ENCODE results near the gene IL6. TPM values are rescaled to one million over a fixed set of nuclear protein-coding genes. Genes with fewer than 3 reads are reported as not detected.

Gene IL6
- total and polyA plus RNA-seq, 2 of the 8 experiments (the other 6 are each of a cell fraction or from before 2014, with no cell fraction given) = 0.12 to 0.41 TPM

GRCh38 chr7:22681312-22681711, 45.7 kb upstream of the IL6 start:
- H4K8ac ChIP-seq (ENCODE audit: extremely low read depth, insufficient read depth, low read length) = no peak overlapping the region
- CTCF ChIA-PET (ENCODE audit: partially characterized antibody) = interaction anchor here (1.3 to 3.2 kb wide), 5 partner anchors 20 to 94 kb away, joined by 4 to 18 read pairs (median 8); partner anchors contain the start of gene IL6
- FAIRE-seq (no peak), DNase-seq (ENCODE audit: low read depth in 1 of 2, low spot score in 2 of 2) (no peak)
- no peaks in the 10 kb centered on the region for H3K27me3 ChIP-seq (replicated peaks in 1 of 4; ENCODE audit: control insufficient read depth in 3 of 4, extremely low read depth in 1 of 4, insufficient read depth in 3 of 4, low read length in 3 of 4)
- no peaks in the 10 kb centered on the region for H4K20me1 ChIP-seq (replicated peaks in 1 of 2; ENCODE audit: control insufficient read depth in 1 of 2, insufficient read depth in 2 of 2, low read length in 2 of 2)
- no peaks in the 10 kb centered on the region; a peak in 1 of 4 replicates for H3K79me2 ChIP-seq (ENCODE audit: control insufficient read depth in 1 of 2, insufficient read depth in 2 of 2, low read length in 2 of 2)
- no peak overlapping the region for H3K14ac ChIP-seq (ENCODE audit: insufficient read length)
- H3K27ac ChIP-seq (ENCODE audit: low read depth, low read length) = no peak overlapping the region
- peak overlapping the region; percentile 73; the same call in 1 of the 2 replicates for H2BK15ac ChIP-seq (ENCODE audit: low read length)
- no peak overlapping the region for H3K4me2 ChIP-seq (ENCODE audit: insufficient read depth in 1 of 2, low read depth in 2 of 2, low read length in 2 of 2)
- no peak overlapping the region for H2BK120ac ChIP-seq (replicated peaks; ENCODE audit: low read depth, low read length)
- peak overlapping the region; percentile 47 for H4K91ac ChIP-seq (replicated peaks; ENCODE audit: insufficient read length, low read length)
- H2BK20ac ChIP-seq (ENCODE audit: low read length) = no peak overlapping the region
- H3K56ac ChIP-seq (replicated peaks; ENCODE audit: insufficient read length, low read depth, low read length) = no peak overlapping the region
- 95% methylated on average over 2 of the region's 2 CpGs; no CpG with 5 or more reads in 1 of the 2 experiments for WGBS, 2 experiments (ENCODE audit: extremely low coverage in 1 of 2, insufficient coverage in 1 of 2, insufficient read length in 1 of 2, insufficient replicate concordance in 2 of 2, low coverage in 1 of 2, low lambda C conversion rate in 2 of 2, missing lambda C conversion rate in 1 of 2)
- H4K5ac ChIP-seq (ENCODE audit: insufficient read length, low read depth, low read length) = no peak overlapping the region
- H3K79me1 ChIP-seq (ENCODE audit: low read depth, low read length) = no peaks in the 10 kb centered on the region
- no peaks in the 10 kb centered on the region for H3K36me3 ChIP-seq (ENCODE audit: control insufficient read depth in 2 of 4, insufficient read depth in 4 of 4, low read length in 3 of 4)
- no peak overlapping the region for H3K4ac ChIP-seq (replicated peaks; ENCODE audit: insufficient read length, low read depth, low read length)
- H2BK12ac ChIP-seq (ENCODE audit: low read depth, low read length) = no peak overlapping the region; the same call in 1 of the 2 replicates
- no peak overlapping the region for H3K18ac ChIP-seq (ENCODE audit: extremely low read depth, low read length)
- no peak overlapping the region for H3K9ac ChIP-seq (replicated peaks in 1 of 4; ENCODE audit: extremely low read depth in 1 of 4, low read depth in 3 of 4, low read length in 3 of 4)
- no peaks in the 10 kb centered on the region; the same call in 1 of the 2 replicates for H3K23me2 ChIP-seq (ENCODE audit: low read depth, low read length)
- H2AK5ac ChIP-seq (ENCODE audit: low read depth, low read length) = no peak overlapping the region; the same call in 1 of the 2 replicates
- no peaks in the 10 kb centered on the region for H3K9me3 ChIP-seq (ENCODE audit: insufficient read depth in 2 of 2, low read depth in 1 of 2, low read length in 1 of 2)
- POLR2A ChIA-PET (ENCODE audit: partially characterized antibody) = interaction anchor here (1.5 kb wide), 1 partner anchor 38 kb away, joined by 4 read pairs; no protein-coding TSS in a partner anchor
- no peaks in the 10 kb centered on the region for H3K4me1 ChIP-seq (replicated peaks in 1 of 4; ENCODE audit: control insufficient read depth in 3 of 4, insufficient read depth in 4 of 4, low read length in 3 of 4)
- H3K23ac ChIP-seq (ENCODE audit: insufficient read length) = no peak overlapping the region
- H3K4me3 ChIP-seq (ENCODE audit: extremely low read depth in 1 of 4, insufficient read depth in 2 of 4, low read depth in 3 of 4, low read length in 4 of 4) = no peak overlapping the region
- H2BK5ac ChIP-seq (ENCODE audit: low read depth, low read length) = no peak overlapping the region
- no peak overlapping the region for H2AFZ ChIP-seq (ENCODE audit: low read length)
- TF ChIP-seq POLR2A (IDR thresholded peaks at IDR 0.05; ENCODE audit: control extremely low read depth in 1 of 2, low read depth in 2 of 2, low read length in 2 of 2) (no peak), HDAC2 (IDR thresholded peaks at IDR 0.05; ENCODE audit: borderline replicate concordance in 1 of 2, low read depth in 2 of 2, low read length in 2 of 2) (no peak), SAP30 (IDR thresholded peaks at IDR 0.05; ENCODE audit: insufficient read depth, insufficient replicate concordance, low read length) (no peak), CHD1 (IDR thresholded peaks at IDR 0.05; ENCODE audit: low read depth, low read length) (no peak), RNF2 (IDR thresholded peaks at IDR 0.05; ENCODE audit: borderline replicate concordance, low read depth, low read length, missing control alignments, poor library complexity, severe bottlenecking) (no peak), SUZ12 (IDR thresholded peaks at IDR 0.05; ENCODE audit: low read length) (no peak)
